H9 (cell line): ENCODE measurements around the gene SSX4B. TPM values are rescaled to one million over a fixed set of nuclear protein-coding genes. Genes with fewer than 3 reads are reported as not detected.

Source experiments
- DNase-seq: peaks from one replicate; pipeline ENCODE4 v3.0.0-alpha.2; 2017
- H2AFZ ChIP-seq: one replicate; pipeline ENCODE4 v1.6.1; 2013; ENCODE audit warnings: mild to moderate bottlenecking, low read length, control low read depth, moderate library complexity
- H2AK5ac ChIP-seq: 2 replicates; pipeline ENCODE4 v1.6.1; 2013; ENCODE audit warnings: low read length, control low read depth, mixed read lengths; ENCODE audit not compliant: insufficient read length
- H2BK120ac ChIP-seq: one replicate; pipeline ENCODE4 v1.6.1; 2013; ENCODE audit warnings: low read depth, mild to moderate bottlenecking, low read length, control low read depth, inconsistent platforms; ENCODE audit not compliant: poor library complexity, severe bottlenecking
- H2BK12ac ChIP-seq: 2 replicates; pipeline ENCODE4 v1.6.1; 2013; ENCODE audit warnings: low read length, control low read depth, mixed read lengths, low read depth; ENCODE audit not compliant: insufficient read length
- H2BK15ac ChIP-seq: 2 replicates; pipeline ENCODE4 v1.6.1; 2013; ENCODE audit warnings: low read depth, low read length, control low read depth
- H2BK20ac ChIP-seq: one replicate; pipeline ENCODE4 v1.6.1; 2013; ENCODE audit warnings: low read depth, mild to moderate bottlenecking, low read length, control low read depth, inconsistent platforms; ENCODE audit not compliant: poor library complexity, severe bottlenecking
- H2BK5ac ChIP-seq: 2 replicates; pipeline ENCODE4 v1.6.1; 2013; ENCODE audit warnings: low read length, control low read depth, mixed read lengths; ENCODE audit not compliant: insufficient read length
- H3K14ac ChIP-seq: 2 replicates; pipeline ENCODE4 v1.6.1; 2013; ENCODE audit warnings: low read length, control low read depth; ENCODE audit not compliant: insufficient read depth
- H3K18ac ChIP-seq: 2 replicates; pipeline ENCODE4 v1.6.1; 2013; ENCODE audit warnings: low read depth, mild to moderate bottlenecking, mixed read lengths, low read length, control low read depth; ENCODE audit not compliant: insufficient read length
- H3K23ac ChIP-seq: 2 replicates; pipeline ENCODE4 v1.6.1; 2013; ENCODE audit warnings: low read length, control low read depth, mixed read lengths, low read depth; ENCODE audit not compliant: insufficient read length
- H3K23me2 ChIP-seq: 2 replicates; pipeline ENCODE4 v1.6.1; 2013; ENCODE audit warnings: low read depth, mild to moderate bottlenecking, mixed read lengths, low read length, control low read depth; ENCODE audit not compliant: insufficient read length, poor library complexity, severe bottlenecking
- H3K27ac ChIP-seq: 2 replicates; pipeline ENCODE4 v1.5.1; 2013; ENCODE audit warnings: low read length, control low read depth, mixed read lengths, low read depth; ENCODE audit not compliant: insufficient read length
- H3K27me3 ChIP-seq: 2 replicates; pipeline ENCODE4 v1.6.1; 2013; ENCODE audit warnings: low read length, control low read depth, inconsistent platforms; ENCODE audit not compliant: insufficient read depth
- H3K4ac ChIP-seq: 2 replicates; pipeline ENCODE4 v1.6.1; 2013; ENCODE audit warnings: low read depth, mild to moderate bottlenecking, control low read depth, inconsistent platforms, low read length, moderate library complexity
- H3K4me1 ChIP-seq: 2 replicates; pipeline ENCODE4 v1.6.1; 2013; ENCODE audit warnings: low read length, control low read depth, inconsistent platforms; ENCODE audit not compliant: insufficient read depth
- H3K4me2 ChIP-seq: 2 replicates; pipeline ENCODE4 v1.6.1; 2013; ENCODE audit warnings: low read length, control low read depth, mixed read lengths; ENCODE audit not compliant: insufficient read length, insufficient read depth
- H3K56ac ChIP-seq: 2 replicates; pipeline ENCODE4 v1.6.1; 2013; ENCODE audit warnings: low read depth, mild to moderate bottlenecking, mixed read lengths, low read length, control low read depth; ENCODE audit not compliant: insufficient read length
- H3K79me1 ChIP-seq: 2 replicates; pipeline ENCODE4 v1.6.1; 2013; ENCODE audit warnings: low read depth, mild to moderate bottlenecking, moderate library complexity, low read length, control low read depth, inconsistent platforms; ENCODE audit not compliant: insufficient read depth, poor library complexity, severe bottlenecking
- H3K79me2 ChIP-seq: 2 replicates; pipeline ENCODE4 v1.6.1; 2013; ENCODE audit warnings: low read length, control low read depth, inconsistent platforms; ENCODE audit not compliant: insufficient read depth
- H3K9ac ChIP-seq: 2 replicates; pipeline ENCODE4 v1.6.1; 2013; ENCODE audit warnings: low read length, control low read depth, mixed read lengths; ENCODE audit not compliant: insufficient read length; ENCODE audit errors: extremely low read depth
- H3K9me3 ChIP-seq: one replicate; pipeline ENCODE4 v1.6.1; 2013; ENCODE audit warnings: low read depth, low read length, inconsistent platforms; ENCODE audit not compliant: control insufficient read depth
- H3T11ph ChIP-seq: one replicate; pipeline ENCODE4 v1.6.1; 2013; ENCODE audit warnings: mild to moderate bottlenecking, low read length, control low read depth, inconsistent platforms
- H4K20me1 ChIP-seq: one replicate; pipeline ENCODE4 v1.6.1; 2013; ENCODE audit not compliant: control insufficient read depth, insufficient read length, insufficient read depth
- H4K5ac ChIP-seq: 2 replicates; pipeline ENCODE4 v1.6.1; 2013; ENCODE audit warnings: low read depth, mild to moderate bottlenecking, mixed read lengths, low read length, control low read depth; ENCODE audit not compliant: insufficient read length
- H4K8ac ChIP-seq: replicated peaks from 2 replicates; pipeline ENCODE4 v1.6.1; 2013; ENCODE audit warnings: low read length, control low read depth, mixed read lengths, low read depth; ENCODE audit not compliant: insufficient read length
- H4K91ac ChIP-seq: 2 replicates; pipeline ENCODE4 v1.6.1; 2013; ENCODE audit warnings: low read depth, mild to moderate bottlenecking, moderate library complexity, mixed read lengths, low read length, control low read depth; ENCODE audit not compliant: insufficient read length
- H3K27ac Mint-ChIP-seq, 3 experiments: 2 replicates in 2 of 3; 3 replicates in 1 of 3; pipeline ENCODE4 v1.8.0; 2020 to 2021; ENCODE audit warnings: mixed read lengths in 3 of 3, mild to moderate bottlenecking in 1 of 3, moderate library complexity in 1 of 3
- H3K27me3 Mint-ChIP-seq: 2 replicates; pipeline ENCODE4 v1.8.0; 2021; ENCODE audit warnings: low read depth, mild to moderate bottlenecking, moderate library complexity, mixed read lengths
- H3K36me3 Mint-ChIP-seq, 3 experiments: 2 replicates in 2 of 3; 3 replicates in 1 of 3; pipeline ENCODE4 v1.8.0; 2020 to 2021; ENCODE audit warnings: low read depth in 3 of 3, mixed read lengths in 3 of 3; ENCODE audit not compliant: insufficient read depth in 1 of 3
- H3K4me1 Mint-ChIP-seq, 2 experiments: 2 replicates each; pipeline ENCODE4 v1.8.0; 2020; ENCODE audit warnings: mixed read lengths in 2 of 2
- H3K4me3 Mint-ChIP-seq, 2 experiments: 2 replicates in 1 of 2; 3 replicates in 1 of 2; pipeline ENCODE4 v1.8.0; 2020 to 2021; ENCODE audit warnings: mild to moderate bottlenecking in 2 of 2, mixed read lengths in 2 of 2, moderate library complexity in 1 of 2
- H3K9me3 Mint-ChIP-seq, 2 experiments: 2 replicates in 1 of 2; 3 replicates in 1 of 2; pipeline ENCODE4 v1.8.0; 2020; ENCODE audit warnings: mild to moderate bottlenecking in 2 of 2, mixed read lengths in 2 of 2, moderate library complexity in 1 of 2
- CTCF ChIP-seq: fragments of 200-600 bp; sonication (generic); conservative IDR thresholded peaks from 3 replicates; pipeline ENCODE4 v1.8.0; 2021; ENCODE audit warnings: antibody characterized with exemption, mild to moderate bottlenecking
- WGBS: extraction: QIAGEN DNeasy Blood & Tissue Kit; methylation state at CpG from one replicate; pipeline ENCODE4 v1.1.7; 2013; ENCODE audit warnings: missing lambda C conversion rate, low lambda C conversion rate, mixed read lengths; ENCODE audit not compliant: insufficient read length; ENCODE audit errors: extremely low coverage; 5-methylcytosine and 5-hydroxymethylcytosine counted together
- total RNA-seq: library from RNA; stranded (reverse); gene quantifications from 2 replicates; pipeline ENCODE4 v1.2.1, GENCODE V29; 2021

SSX4B gene
- total RNA-seq, 1 experiment from 2014 or later, result not detected

GRCh38 chrX:48460606-48461005 lies 48.8 kb upstream of the SSX4B start:
- H2AFZ ChIP-seq, result no peak overlapping the region
- TF ChIP-seq CTCF, result no peak
- H3K9me3 Mint-ChIP-seq, result peaks cover 73 to 74% of the 10 kb centered on the region in 2 experiments
- no peak overlapping the region for H2BK12ac ChIP-seq
- H3K27ac Mint-ChIP-seq, result no peak overlapping the region
- no peak overlapping the region for H4K5ac ChIP-seq
- H2BK5ac ChIP-seq, result no peak overlapping the region
- no peak overlapping the region for H3T11ph ChIP-seq
- H3K56ac ChIP-seq, result no peak overlapping the region
- no peaks in the 10 kb centered on the region for H3K79me2 ChIP-seq
- no peak overlapping the region for H4K91ac ChIP-seq
- no peaks in the 10 kb centered on the region for H3K79me1 ChIP-seq
- no peak overlapping the region for H2BK15ac ChIP-seq
- H3K4me1 Mint-ChIP-seq, result no peaks in the 10 kb centered on the region
- no CpG with 5 or more reads among the region's 11 CpGs for WGBS
- no peak overlapping the region for H3K14ac ChIP-seq
- no peak overlapping the region for H3K9ac ChIP-seq
- no peak overlapping the region for H2AK5ac ChIP-seq
- no peak overlapping the region for H3K4me2 ChIP-seq
- peaks cover 43 to 51% (median 49%) of the 10 kb centered on the region in 3 experiments for H3K36me3 Mint-ChIP-seq
- H3K18ac ChIP-seq, result no peak overlapping the region
- no peak overlapping the region for H3K23ac ChIP-seq
- H3K9me3 ChIP-seq, result peaks cover 50% of the 10 kb centered on the region
- no peak overlapping the region for H3K4me3 Mint-ChIP-seq
- no peaks in the 10 kb centered on the region for H4K20me1 ChIP-seq
- no peaks in the 10 kb centered on the region for H3K23me2 ChIP-seq
- no peak overlapping the region for H3K4ac ChIP-seq
- H2BK120ac ChIP-seq, result no peak overlapping the region
- no peaks in the 10 kb centered on the region for H3K4me1 ChIP-seq
- no peaks in the 10 kb centered on the region for H3K27me3 Mint-ChIP-seq
- no peak overlapping the region for H3K27ac ChIP-seq
- no peak for DNase-seq
- H4K8ac ChIP-seq, result no peak overlapping the region
- H2BK20ac ChIP-seq, result no peak overlapping the region
- no peaks in the 10 kb centered on the region for H3K27me3 ChIP-seq
